ENCODE data around the gene GALNT4. TPM values are rescaled to one million over a fixed set of nuclear protein-coding genes. Genes with fewer than 3 reads are reported as not detected.

GALNT4 gene
- total RNA-seq, 1 donor from 2014 or later, result 6.9 TPM

- H3K27ac ChIP-seq (ENCODE audit: low read depth, low read length), result no peak overlapping the region
- Mint-ChIP-seq H3K36me3 (ENCODE audit: low read depth, unreplicated experiment) (no peaks in the 10 kb centered on the region), H3K27me3 (ENCODE audit: low read depth, unreplicated experiment) (peaks cover 2% of the 10 kb centered on the region), H3K4me1 (ENCODE audit: low read depth, unreplicated experiment) (peaks cover 19% of the 10 kb centered on the region), H3K27ac (ENCODE audit: unreplicated experiment) (no peak overlapping the region), H3K4me3 (ENCODE audit: unreplicated experiment) (no peak overlapping the region), H3K9me3 (ENCODE audit: unreplicated experiment) (peaks cover 2% of the 10 kb centered on the region)
- no peak overlapping the region for H3K9ac ChIP-seq (ENCODE audit: low read length)
- DNase-seq (ENCODE audit: low read depth), result no peak
- TF ChIP-seq CTCF (IDR thresholded peaks at IDR 0.05; ENCODE audit: insufficient read depth, low read depth, low read length) (no peak), EZH2 (IDR thresholded peaks at IDR 0.05; ENCODE audit: insufficient read depth, low read length) (no peak)
- no peak for FAIRE-seq
- no peak overlapping the region for H3K4me3 ChIP-seq (ENCODE audit: insufficient read depth, low read depth, low read length)
- no peaks in the 10 kb centered on the region for H3K27me3 ChIP-seq (ENCODE audit: insufficient read depth, low read length)
- no peak overlapping the region for H2AFZ ChIP-seq (ENCODE audit: low read depth, low read length)
- H4K20me1 ChIP-seq (ENCODE audit: insufficient read depth, low read length), result no peaks in the 10 kb centered on the region
- H3K36me3 ChIP-seq (ENCODE audit: insufficient read depth, low read length), result no peaks in the 10 kb centered on the region
- H3K9me3 ChIP-seq (ENCODE audit: insufficient read depth, low read depth, low read length), result no peaks in the 10 kb centered on the region
- H3K4me2 ChIP-seq (ENCODE audit: low read length), result no peak overlapping the region
- H3K4me1 ChIP-seq (ENCODE audit: insufficient read depth, low read length), result peaks cover 8% of the 10 kb centered on the region
- H3K79me2 ChIP-seq (ENCODE audit: insufficient read depth, low read length), result no peaks in the 10 kb centered on the region
Measured at GRCh38 chr12:89540586-89540985, 16.0 kb upstream of the GALNT4 start.

GRCh38 chr12:89539426-89540223, 15.0 kb upstream of the GALNT4 start:
- Mint-ChIP-seq H3K4me3 (ENCODE audit: unreplicated experiment) (no peak overlapping the region), H3K27me3 (ENCODE audit: low read depth, unreplicated experiment) (peaks cover 2% of the 10 kb centered on the region), H3K4me1 (ENCODE audit: low read depth, unreplicated experiment) (peaks cover 13% of the 10 kb centered on the region), H3K9me3 (ENCODE audit: unreplicated experiment) (peaks cover 2% of the 10 kb centered on the region), H3K27ac (ENCODE audit: unreplicated experiment) (no peak overlapping the region), H3K36me3 (ENCODE audit: low read depth, unreplicated experiment) (no peaks in the 10 kb centered on the region)
- H3K4me1 ChIP-seq (ENCODE audit: insufficient read depth, low read length), result peaks cover 3% of the 10 kb centered on the region
- H3K27me3 ChIP-seq (ENCODE audit: insufficient read depth, low read length), result no peaks in the 10 kb centered on the region
- H3K36me3 ChIP-seq (ENCODE audit: insufficient read depth, low read length), result no peaks in the 10 kb centered on the region
- H3K9ac ChIP-seq (ENCODE audit: low read length), result no peak overlapping the region
- no peak overlapping the region for H3K4me3 ChIP-seq (ENCODE audit: insufficient read depth, low read depth, low read length)
- H4K20me1 ChIP-seq (ENCODE audit: insufficient read depth, low read length), result no peaks in the 10 kb centered on the region
- H3K9me3 ChIP-seq (ENCODE audit: insufficient read depth, low read depth, low read length), result no peaks in the 10 kb centered on the region
- no peak overlapping the region for H3K27ac ChIP-seq (ENCODE audit: low read depth, low read length)
- no peak for FAIRE-seq
- no peak overlapping the region for H2AFZ ChIP-seq (ENCODE audit: low read depth, low read length)
- TF ChIP-seq EZH2 (IDR thresholded peaks at IDR 0.05; ENCODE audit: insufficient read depth, low read length), result no peak
- TF ChIP-seq CTCF (IDR thresholded peaks at IDR 0.05; ENCODE audit: insufficient read depth, low read depth, low read length), result no peak
- no peak overlapping the region for H3K4me2 ChIP-seq (ENCODE audit: low read length)
- DNase-seq (ENCODE audit: low read depth), result no peak
- no peaks in the 10 kb centered on the region for H3K79me2 ChIP-seq (ENCODE audit: insufficient read depth, low read length)

GRCh38 chr12:89538897-89539296, 14.3 kb upstream of the GALNT4 start:
- DNase-seq (ENCODE audit: low read depth) (no peak), FAIRE-seq (no peak)
- Histone ChIP-seq H4K20me1 (ENCODE audit: insufficient read depth, low read length) (no peaks in the 10 kb centered on the region), H3K36me3 (ENCODE audit: insufficient read depth, low read length) (no peaks in the 10 kb centered on the region), H3K9me3 (ENCODE audit: insufficient read depth, low read depth, low read length) (no peaks in the 10 kb centered on the region), H3K4me3 (ENCODE audit: insufficient read depth, low read depth, low read length) (no peak overlapping the region), H3K27me3 (ENCODE audit: insufficient read depth, low read length) (no peaks in the 10 kb centered on the region), H3K4me1 (ENCODE audit: insufficient read depth, low read length) (no peaks in the 10 kb centered on the region), H2AFZ (ENCODE audit: low read depth, low read length) (no peak overlapping the region), H3K9ac (ENCODE audit: low read length) (no peak overlapping the region), H3K79me2 (ENCODE audit: insufficient read depth, low read length) (no peaks in the 10 kb centered on the region), H3K4me2 (ENCODE audit: low read length) (no peak overlapping the region), H3K27ac (ENCODE audit: low read depth, low read length) (no peak overlapping the region)
- Mint-ChIP-seq H3K27ac (ENCODE audit: unreplicated experiment) (no peak overlapping the region), H3K4me1 (ENCODE audit: low read depth, unreplicated experiment) (peaks cover 10% of the 10 kb centered on the region), H3K27me3 (ENCODE audit: low read depth, unreplicated experiment) (peaks cover 2% of the 10 kb centered on the region), H3K36me3 (ENCODE audit: low read depth, unreplicated experiment) (no peaks in the 10 kb centered on the region), H3K4me3 (ENCODE audit: unreplicated experiment) (no peak overlapping the region), H3K9me3 (ENCODE audit: unreplicated experiment) (peaks cover 2% of the 10 kb centered on the region)
- TF ChIP-seq EZH2 (IDR thresholded peaks at IDR 0.05; ENCODE audit: insufficient read depth, low read length) (no peak), CTCF (IDR thresholded peaks at IDR 0.05; ENCODE audit: insufficient read depth, low read depth, low read length) (no peak)

All from astrocyte (in vitro differentiated cells and primary cell).